ENCODE results near the gene FITM1. TPM values are rescaled to one million over a fixed set of nuclear protein-coding genes. Genes with fewer than 3 reads are reported as not detected.

FITM1 gene
- total RNA-seq, 6 experiments from 2014 or later: not detected

GRCh38 chr14:24106672-24107271 lies 23.7 kb upstream of the FITM1 start:
- DNase-seq: no peak
- H3K27me3 Mint-ChIP-seq (ENCODE audit: insufficient read depth): no peaks in the 10 kb centered on the region
- H3K9me3 Mint-ChIP-seq: no peaks in the 10 kb centered on the region
- H3K36me3 Mint-ChIP-seq (ENCODE audit: low read depth): peaks cover 22% of the 10 kb centered on the region
- no peak overlapping the region for H3K27ac Mint-ChIP-seq
- no peak for TF ChIP-seq CTCF (IDR thresholded peaks at IDR 0.05)
- H3K4me3 Mint-ChIP-seq: no peak overlapping the region
- H3K4me1 Mint-ChIP-seq (ENCODE audit: low read depth): peaks cover 33% of the 10 kb centered on the region

GRCh38 chr14:24108336-24108874 lies 22.1 kb upstream of the FITM1 start:
- Mint-ChIP-seq H3K4me1 (ENCODE audit: low read depth) (peaks cover 33% of the 10 kb centered on the region), H3K36me3 (ENCODE audit: low read depth) (peaks cover 17% of the 10 kb centered on the region), H3K4me3 (no peak overlapping the region), H3K27ac (peak overlapping the region; percentile 17), H3K27me3 (ENCODE audit: insufficient read depth) (no peaks in the 10 kb centered on the region), H3K9me3 (no peaks in the 10 kb centered on the region)
- TF ChIP-seq CTCF (IDR thresholded peaks at IDR 0.05): no peak
- no peak for DNase-seq

GRCh38 chr14:24110060-24110459 lies 20.4 kb upstream of the FITM1 start:
- no peaks in the 10 kb centered on the region; the same call in 1 of the 2 replicates for H3K27me3 Mint-ChIP-seq (ENCODE audit: insufficient read depth)
- H3K27ac Mint-ChIP-seq: no peak overlapping the region
- no peak overlapping the region for H3K4me3 Mint-ChIP-seq
- H3K36me3 Mint-ChIP-seq (ENCODE audit: low read depth): peaks cover 2% of the 10 kb centered on the region
- H3K4me1 Mint-ChIP-seq (ENCODE audit: low read depth): peaks cover 33% of the 10 kb centered on the region
- no peak for DNase-seq
- H3K9me3 Mint-ChIP-seq: no peaks in the 10 kb centered on the region
- no peak for TF ChIP-seq CTCF (IDR thresholded peaks at IDR 0.05)

- no peak for TF ChIP-seq CTCF (IDR thresholded peaks at IDR 0.05)
- Mint-ChIP-seq H3K27ac (no peak overlapping the region), H3K4me1 (ENCODE audit: low read depth) (peaks cover 38% of the 10 kb centered on the region), H3K4me3 (no peak overlapping the region), H3K36me3 (ENCODE audit: low read depth) (no peaks in the 10 kb centered on the region), H3K27me3 (ENCODE audit: insufficient read depth) (no peaks in the 10 kb centered on the region; the same call in 1 of the 2 replicates), H3K9me3 (no peaks in the 10 kb centered on the region)
- no peak for DNase-seq
Observed at GRCh38 chr14:24110523-24110922, 19.9 kb upstream of the FITM1 start.

- TF ChIP-seq CTCF (IDR thresholded peaks at IDR 0.05): no peak
- 0 out of 2 replicates have a peak, but pooled peaks cover 6% of the 10 kb centered on the region for H3K36me3 Mint-ChIP-seq (ENCODE audit: low read depth)
- peaks cover 25% of the 10 kb centered on the region for H3K4me1 Mint-ChIP-seq (ENCODE audit: low read depth)
- DNase-seq: no peak
- H3K9me3 Mint-ChIP-seq: no peaks in the 10 kb centered on the region
- H3K4me3 Mint-ChIP-seq: peak overlapping the region; percentile 97
- H3K27me3 Mint-ChIP-seq (ENCODE audit: insufficient read depth): no peaks in the 10 kb centered on the region; the same call in 1 of the 2 replicates
- peak overlapping the region; percentile 99 for H3K27ac Mint-ChIP-seq
Observed at GRCh38 chr14:24113379-24113800, 17.1 kb upstream of the FITM1 start.
